Mesendoderm (in vitro differentiated cells): ENCODE results near the gene TPGS2.

ENCODE experiments used
- DNase-seq: peaks from one replicate; pipeline ENCODE4 v3.0.0; 2013
- H2AK5ac ChIP-seq: 2 replicates; pipeline ENCODE4 v1.6.1; 2013; ENCODE audit warnings: low read length, inconsistent platforms
- H2BK120ac ChIP-seq: 2 replicates; pipeline ENCODE4 v1.6.1; 2013; ENCODE audit warnings: low read depth, mild to moderate bottlenecking, low read length, moderate library complexity, mixed read lengths
- H2BK15ac ChIP-seq: replicated peaks from 2 replicates; pipeline ENCODE4 v1.6.1; 2013; ENCODE audit warnings: low read depth, mild to moderate bottlenecking, moderate library complexity
- H2BK5ac ChIP-seq: 2 replicates; pipeline ENCODE4 v1.6.1; 2013; ENCODE audit warnings: low read length, inconsistent platforms
- H3K18ac ChIP-seq: 2 replicates; pipeline ENCODE4 v1.6.1; 2013; ENCODE audit warnings: mild to moderate bottlenecking, low read length, mixed read lengths
- H3K23ac ChIP-seq: one replicate; pipeline ENCODE4 v1.6.1; 2013; ENCODE audit warnings: low read length
- H3K27ac ChIP-seq: 2 replicates; pipeline ENCODE4 v1.5.1; 2013; ENCODE audit warnings: low read depth, mild to moderate bottlenecking, inconsistent platforms, low read length, moderate library complexity
- H3K27me3 ChIP-seq: 2 replicates; pipeline ENCODE4 v1.6.1; 2013; ENCODE audit warnings: low read length, control low read depth, mild to moderate bottlenecking, inconsistent platforms; ENCODE audit not compliant: insufficient read depth, poor library complexity
- H3K36me3 ChIP-seq: 2 replicates; pipeline ENCODE4 v1.6.1; 2013; ENCODE audit warnings: low read length, inconsistent platforms; ENCODE audit not compliant: control insufficient read depth, insufficient read depth
- H3K4ac ChIP-seq: one replicate; pipeline ENCODE4 v1.6.1; 2013; ENCODE audit warnings: low read depth, mild to moderate bottlenecking, low read length, moderate library complexity
- H3K4me1 ChIP-seq: 2 replicates; pipeline ENCODE4 v1.6.1; 2013; ENCODE audit warnings: low read depth, low read length, inconsistent platforms; ENCODE audit not compliant: control insufficient read depth
- H3K4me2 ChIP-seq: 2 replicates; pipeline ENCODE4 v1.6.1; 2013; ENCODE audit warnings: low read length
- H3K4me3 ChIP-seq: 2 replicates; pipeline ENCODE4 v1.5.1; 2013; ENCODE audit warnings: mild to moderate bottlenecking, low read length
- H3K56ac ChIP-seq: one replicate; pipeline ENCODE4 v1.6.1; 2013; ENCODE audit warnings: low read length
- H3K79me1 ChIP-seq: 2 replicates; pipeline ENCODE4 v1.6.1; 2013; ENCODE audit warnings: low read length, inconsistent platforms
- H3K79me2 ChIP-seq: 2 replicates; pipeline ENCODE4 v1.6.1; 2013; ENCODE audit warnings: mild to moderate bottlenecking, low read length; ENCODE audit not compliant: control insufficient read depth, insufficient read depth
- H3K9ac ChIP-seq: 2 replicates; pipeline ENCODE4 v1.6.1; 2013; ENCODE audit warnings: low read length, inconsistent platforms
- H4K5ac ChIP-seq: one replicate; pipeline ENCODE4 v1.6.1; 2013; ENCODE audit warnings: low read length
- H4K8ac ChIP-seq: one replicate; pipeline ENCODE4 v1.6.1; 2013; ENCODE audit warnings: low read depth, mild to moderate bottlenecking, control low read depth, low read length, moderate library complexity
- WGBS: extraction: QIAGEN DNeasy Blood & Tissue Kit; methylation state at CpG from one replicate; pipeline ENCODE4 v1.1.7; 2013; ENCODE audit warnings: low lambda C conversion rate, missing lambda C conversion rate; ENCODE audit not compliant: insufficient coverage; ENCODE audit errors: extremely low coverage; 5-methylcytosine and 5-hydroxymethylcytosine counted together

TPGS2 gene

GRCh38 chr18:36783792-36784191, 45.0 kb downstream of the TPGS2 start:
- Histone ChIP-seq H3K4me3 (no peak overlapping the region), H2AK5ac (no peak overlapping the region), H3K36me3 (no peaks in the 10 kb centered on the region), H2BK5ac (no peak overlapping the region), H3K9ac (no peak overlapping the region), H2BK120ac (no peak overlapping the region), H3K18ac (no peak overlapping the region), H4K8ac (no peak overlapping the region), H2BK15ac (no peak overlapping the region), H3K4me1 (no peaks in the 10 kb centered on the region), H3K27ac (no peak overlapping the region), H3K23ac (no peak overlapping the region), H3K4me2 (no peak overlapping the region), H3K79me1 (no peaks in the 10 kb centered on the region), H3K27me3 (no peaks in the 10 kb centered on the region), H3K56ac (no peak overlapping the region), H3K79me2 (no peaks in the 10 kb centered on the region), H4K5ac (no peak overlapping the region), H3K4ac (no peak overlapping the region)
- no CpG with 5 or more reads among the region's 5 CpGs for WGBS
- no peak for DNase-seq

GRCh38 chr18:36782710-36783109, 46.1 kb downstream of the TPGS2 start:
- no peaks in the 10 kb centered on the region for H3K27me3 ChIP-seq
- no peaks in the 10 kb centered on the region for H3K36me3 ChIP-seq
- H3K9ac ChIP-seq, result no peak overlapping the region
- no peaks in the 10 kb centered on the region for H3K4me1 ChIP-seq
- no peak overlapping the region for H4K5ac ChIP-seq
- no peak overlapping the region for H2BK120ac ChIP-seq
- no peaks in the 10 kb centered on the region for H3K79me1 ChIP-seq
- H3K27ac ChIP-seq, result no peak overlapping the region
- no peak overlapping the region for H2BK15ac ChIP-seq
- no peak overlapping the region for H3K4me2 ChIP-seq
- H4K8ac ChIP-seq, result no peak overlapping the region
- no peak overlapping the region for H3K18ac ChIP-seq
- H3K4ac ChIP-seq, result no peak overlapping the region
- no peak overlapping the region for H2BK5ac ChIP-seq
- no peaks in the 10 kb centered on the region for H3K79me2 ChIP-seq
- no CpG with 5 or more reads among the region's 9 CpGs for WGBS
- no peak for DNase-seq
- no peak overlapping the region for H3K4me3 ChIP-seq
- no peak overlapping the region for H3K23ac ChIP-seq
- no peak overlapping the region for H2AK5ac ChIP-seq
- no peak overlapping the region for H3K56ac ChIP-seq

GRCh38 chr18:36780748-36781147, 48.1 kb downstream of the TPGS2 start:
- H2BK5ac ChIP-seq, result no peak overlapping the region
- no peak overlapping the region for H3K18ac ChIP-seq
- no peaks in the 10 kb centered on the region for H3K79me1 ChIP-seq
- H3K23ac ChIP-seq, result no peak overlapping the region
- H3K27ac ChIP-seq, result no peak overlapping the region
- H3K79me2 ChIP-seq, result no peaks in the 10 kb centered on the region
- H3K56ac ChIP-seq, result no peak overlapping the region
- no peak overlapping the region for H4K5ac ChIP-seq
- H2AK5ac ChIP-seq, result no peak overlapping the region
- no peak overlapping the region for H3K4ac ChIP-seq
- no peak overlapping the region for H3K4me2 ChIP-seq
- no peak for DNase-seq
- no peak overlapping the region for H2BK120ac ChIP-seq
- WGBS, result no CpG with 5 or more reads among the region's 2 CpGs
- H2BK15ac ChIP-seq, result no peak overlapping the region
- no peaks in the 10 kb centered on the region for H3K27me3 ChIP-seq
- H3K4me1 ChIP-seq, result no peaks in the 10 kb centered on the region
- no peaks in the 10 kb centered on the region for H3K36me3 ChIP-seq
- H3K9ac ChIP-seq, result no peak overlapping the region
- H4K8ac ChIP-seq, result no peak overlapping the region
- no peak overlapping the region for H3K4me3 ChIP-seq

GRCh38 chr18:36777566-36777965, 51.2 kb downstream of the TPGS2 start:
- WGBS, result no CpG with 5 or more reads among the region's 1 CpG
- Histone ChIP-seq H2BK120ac (no peak overlapping the region), H3K4me2 (no peak overlapping the region), H3K23ac (no peak overlapping the region), H2BK5ac (no peak overlapping the region), H3K18ac (no peak overlapping the region), H3K4me1 (no peaks in the 10 kb centered on the region), H3K36me3 (no peaks in the 10 kb centered on the region), H3K79me1 (no peaks in the 10 kb centered on the region), H4K8ac (no peak overlapping the region), H3K56ac (no peak overlapping the region), H2AK5ac (no peak overlapping the region), H3K79me2 (no peaks in the 10 kb centered on the region), H4K5ac (no peak overlapping the region), H2BK15ac (no peak overlapping the region), H3K27me3 (no peaks in the 10 kb centered on the region), H3K4me3 (no peak overlapping the region), H3K27ac (no peak overlapping the region), H3K4ac (no peak overlapping the region), H3K9ac (no peak overlapping the region)
- no peak for DNase-seq

- Histone ChIP-seq H4K5ac (no peak overlapping the region), H3K79me1 (no peaks in the 10 kb centered on the region), H4K8ac (no peak overlapping the region), H3K56ac (no peak overlapping the region), H3K23ac (no peak overlapping the region), H3K4me3 (no peak overlapping the region), H3K4ac (no peak overlapping the region), H2BK15ac (no peak overlapping the region), H3K9ac (no peak overlapping the region), H3K18ac (no peak overlapping the region), H3K4me1 (no peaks in the 10 kb centered on the region), H3K27ac (no peak overlapping the region), H2BK5ac (no peak overlapping the region), H3K36me3 (no peaks in the 10 kb centered on the region), H2AK5ac (no peak overlapping the region), H2BK120ac (no peak overlapping the region), H3K79me2 (no peaks in the 10 kb centered on the region), H3K27me3 (no peaks in the 10 kb centered on the region), H3K4me2 (no peak overlapping the region)
- no peak for DNase-seq
- no CpG with 5 or more reads among the region's 5 CpGs for WGBS
Observed at GRCh38 chr18:36776650-36777049, 52.2 kb downstream of the TPGS2 start.

GRCh38 chr18:36775396-36775795, 53.4 kb downstream of the TPGS2 start:
- no peak overlapping the region for H3K4me2 ChIP-seq
- H3K27ac ChIP-seq, result no peak overlapping the region
- H2BK120ac ChIP-seq, result no peak overlapping the region
- H3K79me2 ChIP-seq, result no peaks in the 10 kb centered on the region
- no peak overlapping the region for H3K18ac ChIP-seq
- no peak overlapping the region for H2BK5ac ChIP-seq
- H3K27me3 ChIP-seq, result no peaks in the 10 kb centered on the region
- DNase-seq, result no peak
- H3K4me1 ChIP-seq, result no peaks in the 10 kb centered on the region
- H2AK5ac ChIP-seq, result no peak overlapping the region
- no peak overlapping the region for H2BK15ac ChIP-seq
- H4K8ac ChIP-seq, result no peak overlapping the region
- no peak overlapping the region for H3K4ac ChIP-seq
- H3K23ac ChIP-seq, result no peak overlapping the region
- H3K4me3 ChIP-seq, result no peak overlapping the region
- no peak overlapping the region for H3K56ac ChIP-seq
- H3K79me1 ChIP-seq, result no peaks in the 10 kb centered on the region
- no CpG with 5 or more reads among the region's 4 CpGs for WGBS
- H4K5ac ChIP-seq, result no peak overlapping the region
- no peaks in the 10 kb centered on the region for H3K36me3 ChIP-seq
- no peak overlapping the region for H3K9ac ChIP-seq
